Measurements from ENCODE around the gene WIPF2.

The WIPF2 gene

DNA sequence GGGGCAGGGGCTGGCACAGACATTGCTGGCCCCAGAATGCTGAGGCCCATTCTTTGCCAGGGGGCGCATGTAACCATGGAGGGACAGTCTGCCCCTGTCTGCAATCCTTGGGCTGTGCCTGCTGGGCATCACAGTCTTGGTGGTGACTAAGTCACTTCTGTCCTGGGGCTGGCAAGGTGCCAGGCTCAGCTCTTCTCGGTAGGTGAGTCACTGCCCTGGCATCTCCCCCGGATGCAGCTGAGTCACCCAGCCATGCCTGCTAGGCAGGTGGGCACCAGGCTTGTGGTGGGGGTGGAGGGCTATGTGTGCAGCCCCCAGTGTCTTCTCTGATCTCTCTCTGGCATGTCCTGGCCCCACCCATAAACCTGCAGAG, 95.5 kb downstream of the WIPF2 start (continued):
- TF ChIP-seq, protein P1, sequence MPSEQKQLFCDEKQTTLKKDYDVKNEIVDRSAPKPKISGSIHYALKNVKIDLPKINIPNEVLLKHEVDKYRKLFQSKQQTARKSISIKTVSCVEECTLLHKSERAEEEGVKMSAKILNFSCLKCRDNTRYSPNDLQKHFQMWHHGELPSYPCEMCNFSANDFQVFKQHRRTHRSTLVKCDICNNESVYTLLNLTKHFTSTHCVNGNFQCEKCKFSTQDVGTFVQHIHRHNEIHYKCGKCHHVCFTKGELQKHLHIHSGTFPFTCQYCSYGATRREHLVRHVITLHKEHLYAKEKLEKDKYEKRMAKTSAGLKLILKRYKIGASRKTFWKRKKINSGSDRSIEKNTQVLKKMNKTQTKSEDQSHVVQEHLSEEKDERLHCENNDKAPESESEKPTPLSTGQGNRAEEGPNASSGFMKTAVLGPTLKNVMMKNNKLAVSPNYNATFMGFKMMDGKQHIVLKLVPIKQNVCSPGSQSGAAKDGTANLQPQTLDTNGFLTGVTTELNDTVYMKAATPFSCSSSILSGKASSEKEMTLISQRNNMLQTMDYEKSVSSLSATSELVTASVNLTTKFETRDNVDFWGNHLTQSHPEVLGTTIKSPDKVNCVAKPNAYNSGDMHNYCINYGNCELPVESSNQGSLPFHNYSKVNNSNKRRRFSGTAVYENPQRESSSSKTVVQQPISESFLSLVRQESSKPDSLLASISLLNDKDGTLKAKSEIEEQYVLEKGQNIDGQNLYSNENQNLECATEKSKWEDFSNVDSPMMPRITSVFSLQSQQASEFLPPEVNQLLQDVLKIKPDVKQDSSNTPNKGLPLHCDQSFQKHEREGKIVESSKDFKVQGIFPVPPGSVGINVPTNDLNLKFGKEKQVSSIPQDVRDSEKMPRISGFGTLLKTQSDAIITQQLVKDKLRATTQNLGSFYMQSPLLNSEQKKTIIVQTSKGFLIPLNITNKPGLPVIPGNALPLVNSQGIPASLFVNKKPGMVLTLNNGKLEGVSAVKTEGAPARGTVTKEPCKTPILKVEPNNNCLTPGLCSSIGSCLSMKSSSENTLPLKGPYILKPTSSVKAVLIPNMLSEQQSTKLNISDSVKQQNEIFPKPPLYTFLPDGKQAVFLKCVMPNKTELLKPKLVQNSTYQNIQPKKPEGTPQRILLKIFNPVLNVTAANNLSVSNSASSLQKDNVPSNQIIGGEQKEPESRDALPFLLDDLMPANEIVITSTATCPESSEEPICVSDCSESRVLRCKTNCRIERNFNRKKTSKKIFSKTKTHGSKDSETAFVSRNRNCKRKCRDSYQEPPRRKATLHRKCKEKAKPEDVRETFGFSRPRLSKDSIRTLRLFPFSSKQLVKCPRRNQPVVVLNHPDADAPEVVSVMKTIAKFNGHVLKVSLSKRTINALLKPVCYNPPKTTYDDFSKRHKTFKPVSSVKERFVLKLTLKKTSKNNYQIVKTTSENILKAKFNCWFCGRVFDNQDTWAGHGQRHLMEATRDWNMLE (tag by site-specific recombination; conservative IDR thresholded peaks at IDR 0.05; ENCODE audit: low read depth): no peak
- TF ChIP-seq, protein P2, sequence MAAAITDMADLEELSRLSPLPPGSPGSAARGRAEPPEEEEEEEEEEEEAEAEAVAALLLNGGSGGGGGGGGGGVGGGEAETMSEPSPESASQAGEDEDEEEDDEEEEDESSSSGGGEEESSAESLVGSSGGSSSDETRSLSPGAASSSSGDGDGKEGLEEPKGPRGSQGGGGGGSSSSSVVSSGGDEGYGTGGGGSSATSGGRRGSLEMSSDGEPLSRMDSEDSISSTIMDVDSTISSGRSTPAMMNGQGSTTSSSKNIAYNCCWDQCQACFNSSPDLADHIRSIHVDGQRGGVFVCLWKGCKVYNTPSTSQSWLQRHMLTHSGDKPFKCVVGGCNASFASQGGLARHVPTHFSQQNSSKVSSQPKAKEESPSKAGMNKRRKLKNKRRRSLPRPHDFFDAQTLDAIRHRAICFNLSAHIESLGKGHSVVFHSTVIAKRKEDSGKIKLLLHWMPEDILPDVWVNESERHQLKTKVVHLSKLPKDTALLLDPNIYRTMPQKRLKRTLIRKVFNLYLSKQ (tag by site-specific recombination; IDR thresholded peaks at IDR 0.05; ENCODE audit: borderline replicate concordance): no peak
- TF ChIP-seq, protein P3, sequence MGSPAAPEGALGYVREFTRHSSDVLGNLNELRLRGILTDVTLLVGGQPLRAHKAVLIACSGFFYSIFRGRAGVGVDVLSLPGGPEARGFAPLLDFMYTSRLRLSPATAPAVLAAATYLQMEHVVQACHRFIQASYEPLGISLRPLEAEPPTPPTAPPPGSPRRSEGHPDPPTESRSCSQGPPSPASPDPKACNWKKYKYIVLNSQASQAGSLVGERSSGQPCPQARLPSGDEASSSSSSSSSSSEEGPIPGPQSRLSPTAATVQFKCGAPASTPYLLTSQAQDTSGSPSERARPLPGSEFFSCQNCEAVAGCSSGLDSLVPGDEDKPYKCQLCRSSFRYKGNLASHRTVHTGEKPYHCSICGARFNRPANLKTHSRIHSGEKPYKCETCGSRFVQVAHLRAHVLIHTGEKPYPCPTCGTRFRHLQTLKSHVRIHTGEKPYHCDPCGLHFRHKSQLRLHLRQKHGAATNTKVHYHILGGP (tag by site-specific recombination; IDR thresholded peaks at IDR 0.05): peak; percentile 45; the same call in 1 of the 2 replicates
- TF ChIP-seq ZNF302 (tag by site-specific recombination; IDR thresholded peaks at IDR 0.05; ENCODE audit: low read depth) (no peak), ZNF214 (tag by site-specific recombination; IDR thresholded peaks at IDR 0.05; ENCODE audit: borderline replicate concordance) (no peak), GLIS1 (tag by site-specific recombination; IDR thresholded peaks at IDR 0.05) (peak; percentile 95), ZNF514 (tag by site-specific recombination; IDR thresholded peaks at IDR 0.05) (no peak), ZNF132 (tag by site-specific recombination; IDR thresholded peaks at IDR 0.05; ENCODE audit: borderline replicate concordance) (no peak), ZNF341 (tag by site-specific recombination; IDR thresholded peaks at IDR 0.05; ENCODE audit: low read depth) (peak; percentile 43), OVOL3 (tag by site-specific recombination; IDR thresholded peaks at IDR 0.05) (no peak), ZNF19 (tag by site-specific recombination; IDR thresholded peaks at IDR 0.05; ENCODE audit: low read depth) (no peak), KLF16 (tag by site-specific recombination; IDR thresholded peaks at IDR 0.05) (peak; percentile 77), ZNF585B (tag by site-specific recombination; IDR thresholded peaks at IDR 0.05) (no peak), ZFHX2 (tag by site-specific recombination; conservative IDR thresholded peaks at IDR 0.05) (peak; percentile 60), GFI1B (tag by site-specific recombination; IDR thresholded peaks at IDR 0.05) (no peak), ZNF10 (tag by site-specific recombination; IDR thresholded peaks at IDR 0.05) (0 out of 2 replicates have a peak, but pooled peaks have one; percentile 32), ZNF830 (tag by site-specific recombination; IDR thresholded peaks at IDR 0.05; ENCODE audit: low read depth) (no peak)
- TF ChIP-seq, protein P4, sequence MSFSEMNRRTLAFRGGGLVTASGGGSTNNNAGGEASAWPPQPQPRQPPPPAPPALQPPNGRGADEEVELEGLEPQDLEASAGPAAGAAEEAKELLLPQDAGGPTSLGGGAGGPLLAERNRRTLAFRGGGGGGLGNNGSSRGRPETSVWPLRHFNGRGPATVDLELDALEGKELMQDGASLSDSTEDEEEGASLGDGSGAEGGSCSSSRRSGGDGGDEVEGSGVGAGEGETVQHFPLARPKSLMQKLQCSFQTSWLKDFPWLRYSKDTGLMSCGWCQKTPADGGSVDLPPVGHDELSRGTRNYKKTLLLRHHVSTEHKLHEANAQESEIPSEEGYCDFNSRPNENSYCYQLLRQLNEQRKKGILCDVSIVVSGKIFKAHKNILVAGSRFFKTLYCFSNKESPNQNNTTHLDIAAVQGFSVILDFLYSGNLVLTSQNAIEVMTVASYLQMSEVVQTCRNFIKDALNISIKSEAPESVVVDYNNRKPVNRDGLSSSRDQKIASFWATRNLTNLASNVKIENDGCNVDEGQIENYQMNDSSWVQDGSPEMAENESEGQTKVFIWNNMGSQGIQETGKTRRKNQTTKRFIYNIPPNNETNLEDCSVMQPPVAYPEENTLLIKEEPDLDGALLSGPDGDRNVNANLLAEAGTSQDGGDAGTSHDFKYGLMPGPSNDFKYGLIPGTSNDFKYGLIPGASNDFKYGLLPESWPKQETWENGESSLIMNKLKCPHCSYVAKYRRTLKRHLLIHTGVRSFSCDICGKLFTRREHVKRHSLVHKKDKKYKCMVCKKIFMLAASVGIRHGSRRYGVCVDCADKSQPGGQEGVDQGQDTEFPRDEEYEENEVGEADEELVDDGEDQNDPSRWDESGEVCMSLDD (tag by site-specific recombination; IDR thresholded peaks at IDR 0.05): no peak; the same call in 1 of the 2 replicates
- TF ChIP-seq, protein P5, sequence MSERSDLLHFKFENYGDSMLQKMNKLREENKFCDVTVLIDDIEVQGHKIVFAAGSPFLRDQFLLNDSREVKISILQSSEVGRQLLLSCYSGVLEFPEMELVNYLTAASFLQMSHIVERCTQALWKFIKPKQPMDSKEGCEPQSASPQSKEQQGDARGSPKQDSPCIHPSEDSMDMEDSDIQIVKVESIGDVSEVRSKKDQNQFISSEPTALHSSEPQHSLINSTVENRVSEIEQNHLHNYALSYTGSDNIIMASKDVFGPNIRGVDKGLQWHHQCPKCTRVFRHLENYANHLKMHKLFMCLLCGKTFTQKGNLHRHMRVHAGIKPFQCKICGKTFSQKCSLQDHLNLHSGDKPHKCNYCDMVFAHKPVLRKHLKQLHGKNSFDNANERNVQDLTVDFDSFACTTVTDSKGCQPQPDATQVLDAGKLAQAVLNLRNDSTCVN (tag by site-specific recombination; optimal IDR thresholded peaks at IDR 0.05): no peak
- TF ChIP-seq, protein P6, sequence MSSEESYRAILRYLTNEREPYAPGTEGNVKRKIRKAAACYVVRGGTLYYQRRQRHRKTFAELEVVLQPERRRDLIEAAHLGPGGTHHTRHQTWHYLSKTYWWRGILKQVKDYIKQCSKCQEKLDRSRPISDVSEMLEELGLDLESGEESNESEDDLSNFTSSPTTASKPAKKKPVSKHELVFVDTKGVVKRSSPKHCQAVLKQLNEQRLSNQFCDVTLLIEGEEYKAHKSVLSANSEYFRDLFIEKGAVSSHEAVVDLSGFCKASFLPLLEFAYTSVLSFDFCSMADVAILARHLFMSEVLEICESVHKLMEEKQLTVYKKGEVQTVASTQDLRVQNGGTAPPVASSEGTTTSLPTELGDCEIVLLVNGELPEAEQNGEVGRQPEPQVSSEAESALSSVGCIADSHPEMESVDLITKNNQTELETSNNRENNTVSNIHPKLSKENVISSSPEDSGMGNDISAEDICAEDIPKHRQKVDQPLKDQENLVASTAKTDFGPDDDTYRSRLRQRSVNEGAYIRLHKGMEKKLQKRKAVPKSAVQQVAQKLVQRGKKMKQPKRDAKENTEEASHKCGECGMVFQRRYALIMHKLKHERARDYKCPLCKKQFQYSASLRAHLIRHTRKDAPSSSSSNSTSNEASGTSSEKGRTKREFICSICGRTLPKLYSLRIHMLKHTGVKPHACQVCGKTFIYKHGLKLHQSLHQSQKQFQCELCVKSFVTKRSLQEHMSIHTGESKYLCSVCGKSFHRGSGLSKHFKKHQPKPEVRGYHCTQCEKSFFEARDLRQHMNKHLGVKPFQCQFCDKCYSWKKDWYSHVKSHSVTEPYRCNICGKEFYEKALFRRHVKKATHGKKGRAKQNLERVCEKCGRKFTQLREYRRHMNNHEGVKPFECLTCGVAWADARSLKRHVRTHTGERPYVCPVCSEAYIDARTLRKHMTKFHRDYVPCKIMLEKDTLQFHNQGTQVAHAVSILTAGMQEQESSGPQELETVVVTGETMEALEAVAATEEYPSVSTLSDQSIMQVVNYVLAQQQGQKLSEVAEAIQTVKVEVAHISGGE (tag by site-specific recombination; conservative IDR thresholded peaks at IDR 0.05; ENCODE audit: low read depth): no peak
- TF ChIP-seq, protein P7, sequence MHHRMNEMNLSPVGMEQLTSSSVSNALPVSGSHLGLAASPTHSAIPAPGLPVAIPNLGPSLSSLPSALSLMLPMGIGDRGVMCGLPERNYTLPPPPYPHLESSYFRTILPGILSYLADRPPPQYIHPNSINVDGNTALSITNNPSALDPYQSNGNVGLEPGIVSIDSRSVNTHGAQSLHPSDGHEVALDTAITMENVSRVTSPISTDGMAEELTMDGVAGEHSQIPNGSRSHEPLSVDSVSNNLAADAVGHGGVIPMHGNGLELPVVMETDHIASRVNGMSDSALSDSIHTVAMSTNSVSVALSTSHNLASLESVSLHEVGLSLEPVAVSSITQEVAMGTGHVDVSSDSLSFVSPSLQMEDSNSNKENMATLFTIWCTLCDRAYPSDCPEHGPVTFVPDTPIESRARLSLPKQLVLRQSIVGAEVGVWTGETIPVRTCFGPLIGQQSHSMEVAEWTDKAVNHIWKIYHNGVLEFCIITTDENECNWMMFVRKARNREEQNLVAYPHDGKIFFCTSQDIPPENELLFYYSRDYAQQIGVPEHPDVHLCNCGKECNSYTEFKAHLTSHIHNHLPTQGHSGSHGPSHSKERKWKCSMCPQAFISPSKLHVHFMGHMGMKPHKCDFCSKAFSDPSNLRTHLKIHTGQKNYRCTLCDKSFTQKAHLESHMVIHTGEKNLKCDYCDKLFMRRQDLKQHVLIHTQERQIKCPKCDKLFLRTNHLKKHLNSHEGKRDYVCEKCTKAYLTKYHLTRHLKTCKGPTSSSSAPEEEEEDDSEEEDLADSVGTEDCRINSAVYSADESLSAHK (tag by site-specific recombination; IDR thresholded peaks at IDR 0.05): no peak
